ENCODE results near the gene CALML3. TPM values are rescaled to one million over a fixed set of nuclear protein-coding genes. Genes with fewer than 3 reads are reported as not detected.

CALML3 gene
- total RNA-seq, 2 donors from 2014 or later: not detected

GRCh38 chr10:5529702-5530411 is 5.1 kb downstream of the CALML3 start:
- Histone ChIP-seq H3K27me3 (no peaks in the 10 kb centered on the region), H3K4me3 (no peak overlapping the region), H3K9me3 (no peaks in the 10 kb centered on the region), H3K4me1 (peaks cover 0 to 8% of the 10 kb centered on the region in 2 donors), H3K36me3 (no peaks in the 10 kb centered on the region), H3K27ac (no peak overlapping the region)
- no peak for TF ChIP-seq CTCF (IDR thresholded peaks at IDR 0.05)
- no peak for DNase-seq (ENCODE audit: low spot score)

DNA sequence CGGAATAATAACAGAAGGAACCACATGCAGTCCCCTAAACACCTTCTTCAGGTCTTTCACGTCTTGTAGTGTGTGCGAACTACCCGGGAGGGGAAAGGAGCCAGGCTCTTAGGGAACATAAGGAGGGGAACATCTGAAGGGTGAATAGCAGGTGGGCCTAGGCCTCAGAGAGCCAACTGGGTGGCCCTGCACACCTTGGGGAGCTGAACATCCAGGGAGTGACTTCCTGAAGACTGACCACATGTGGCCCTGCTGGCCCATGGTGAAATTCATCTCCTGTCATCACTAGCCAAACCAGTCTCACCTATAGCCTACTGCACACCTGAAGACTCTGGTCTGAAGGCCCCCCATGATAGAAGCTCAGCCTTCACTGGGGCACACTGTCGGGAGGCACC is 5.6 kb downstream of the CALML3 start:
- Histone ChIP-seq H3K4me1 (peaks cover 0 to 9% of the 10 kb centered on the region in 2 donors), H3K36me3 (no peaks in the 10 kb centered on the region), H3K27ac (no peak overlapping the region), H3K9me3 (no peaks in the 10 kb centered on the region), H3K4me3 (no peak overlapping the region), H3K27me3 (no peaks in the 10 kb centered on the region)
- no peak for TF ChIP-seq CTCF (IDR thresholded peaks at IDR 0.05)
- DNase-seq (ENCODE audit: low spot score): no peak

- no peaks in the 10 kb centered on the region for H3K27me3 ChIP-seq
- no peak overlapping the region for H3K27ac ChIP-seq
- H3K9me3 ChIP-seq: no peaks in the 10 kb centered on the region
- no peak overlapping the region for H3K4me3 ChIP-seq
- no peak for DNase-seq (ENCODE audit: low spot score)
- H3K4me1 ChIP-seq: peaks cover 0 to 9% of the 10 kb centered on the region in 2 donors
- no peak for TF ChIP-seq CTCF (IDR thresholded peaks at IDR 0.05)
- no peaks in the 10 kb centered on the region for H3K36me3 ChIP-seq
Measured at GRCh38 chr10:5530846-5531557, 6.2 kb downstream of the CALML3 start.

- TF ChIP-seq CTCF (IDR thresholded peaks at IDR 0.05): no peak
- no peak for DNase-seq (ENCODE audit: low spot score)
- Histone ChIP-seq H3K4me3 (no peak overlapping the region), H3K27ac (no peak overlapping the region), H3K36me3 (no peaks in the 10 kb centered on the region), H3K4me1 (peaks cover 0 to 9% of the 10 kb centered on the region in 2 donors), H3K27me3 (no peaks in the 10 kb centered on the region), H3K9me3 (no peaks in the 10 kb centered on the region)
Measured at GRCh38 chr10:5531558-5532306, 7.0 kb downstream of the CALML3 start.

GRCh38 chr10:5532307-5532605 is 7.5 kb downstream of the CALML3 start:
- Histone ChIP-seq H3K9me3 (no peaks in the 10 kb centered on the region), H3K4me3 (no peak overlapping the region), H3K4me1 (peaks cover 0 to 9% of the 10 kb centered on the region in 2 donors), H3K27ac (no peak overlapping the region), H3K27me3 (no peaks in the 10 kb centered on the region), H3K36me3 (no peaks in the 10 kb centered on the region)
- DNase-seq (ENCODE audit: low spot score): no peak
- no peak for TF ChIP-seq CTCF (IDR thresholded peaks at IDR 0.05)
